Liver (tissue), 9 donors: ENCODE measurements around the gene SAMD14. TPM values are rescaled to one million over a fixed set of nuclear protein-coding genes. Genes with fewer than 3 reads are reported as not detected.

Experiments
- DNase-seq: peaks from one replicate; pipeline ENCODE4 v3.0.0-alpha.2; 2017; ENCODE audit warnings: low spot score
- H3K27ac ChIP-seq, 2 donors: one replicate each; pipeline ENCODE4 v1.7.0; 2013; ENCODE audit warnings: inconsistent platforms in 2 of 2, low read length in 2 of 2, control low read depth in 1 of 2, low read depth in 1 of 2, mild to moderate bottlenecking in 1 of 2
- H3K27me3 ChIP-seq, 4 donors: one replicate each; pipeline versions ENCODE4 v1.6.1 to v1.7.0; 2013; ENCODE audit warnings: low read length in 3 of 4, inconsistent platforms in 1 of 4, mild to moderate bottlenecking in 1 of 4, moderate library complexity in 1 of 4; ENCODE audit not compliant: control insufficient read depth in 4 of 4, insufficient read depth in 4 of 4
- H3K36me3 ChIP-seq, 4 donors: one replicate each; pipeline versions ENCODE4 v1.6.1 to v1.7.0; 2013; ENCODE audit warnings: low read length in 3 of 4, mild to moderate bottlenecking in 3 of 4, low read depth in 1 of 4, moderate library complexity in 1 of 4; ENCODE audit not compliant: control insufficient read depth in 4 of 4, insufficient read depth in 3 of 4
- H3K4me1 ChIP-seq, 4 donors: one replicate each; pipeline versions ENCODE4 v1.6.1 to v1.7.0; 2013; ENCODE audit warnings: low read length in 3 of 4, mild to moderate bottlenecking in 3 of 4, moderate library complexity in 1 of 4; ENCODE audit not compliant: control insufficient read depth in 4 of 4, insufficient read depth in 4 of 4
- H3K4me3 ChIP-seq, 3 donors: one replicate each; pipeline versions ENCODE4 v1.6.1 to v1.7.0; 2013; ENCODE audit warnings: low read length in 3 of 3, control low read depth in 1 of 3, low read depth in 1 of 3, mild to moderate bottlenecking in 1 of 3
- H3K9ac ChIP-seq, 2 donors: one replicate each; pipeline ENCODE4 v1.7.0; 2013; ENCODE audit warnings: low read length in 2 of 2, mild to moderate bottlenecking in 2 of 2, moderate library complexity in 2 of 2, control low read depth in 1 of 2, low read depth in 1 of 2
- H3K9me3 ChIP-seq, 4 donors: one replicate each; pipeline versions ENCODE4 v1.6.1 to v1.7.0; 2013; ENCODE audit warnings: low read length in 3 of 4; ENCODE audit not compliant: control insufficient read depth in 4 of 4
- EGR1 ChIP-seq, 2 donors: IDR thresholded peaks; 2 replicates each; pipeline ENCODE4 v1.6.1; 2016 to 2018; ENCODE audit warnings: antibody characterized with exemption in 2 of 2, low read depth in 2 of 2
- FOXA2 ChIP-seq: IDR thresholded peaks from 2 replicates; pipeline ENCODE4 v1.6.1; 2016; ENCODE audit warnings: antibody characterized with exemption
- GABPA ChIP-seq, 2 donors: IDR thresholded peaks in 1 of 2; conservative IDR thresholded peaks in 1 of 2; 2 replicates each; pipeline ENCODE4 v1.6.1; 2016; ENCODE audit warnings: antibody characterized with exemption in 2 of 2, mild to moderate bottlenecking in 1 of 2, moderate library complexity in 1 of 2
- HNF4A ChIP-seq, 2 donors: conservative IDR thresholded peaks; 2 replicates each; pipeline ENCODE4 v1.6.1; 2016; ENCODE audit warnings: antibody characterized with exemption in 2 of 2, mild to moderate bottlenecking in 2 of 2
- NR2F2 ChIP-seq: IDR thresholded peaks from 2 replicates; pipeline ENCODE4 v1.6.1; 2016; ENCODE audit warnings: antibody characterized with exemption
- RAD21 ChIP-seq, 2 donors: IDR thresholded peaks; 2 replicates each; pipeline ENCODE4 v1.6.1; 2016; ENCODE audit warnings: antibody characterized with exemption in 2 of 2, mild to moderate bottlenecking in 2 of 2
- SP1 ChIP-seq: IDR thresholded peaks from 2 replicates; pipeline ENCODE4 v1.6.1; 2018; ENCODE audit warnings: antibody characterized with exemption, mild to moderate bottlenecking
- TAF1 ChIP-seq: conservative IDR thresholded peaks from 2 replicates; pipeline ENCODE4 v1.6.1; 2016; ENCODE audit warnings: antibody characterized with exemption, mild to moderate bottlenecking
- YY1 ChIP-seq: IDR thresholded peaks from 2 replicates; pipeline ENCODE4 v1.6.1; 2016; ENCODE audit warnings: antibody characterized with exemption, mild to moderate bottlenecking
- WGBS: extraction: QIAGEN DNeasy Blood & Tissue Kit; methylation state at CpG from one replicate; pipeline ENCODE4 v1.1.7; 2013; 5-methylcytosine and 5-hydroxymethylcytosine counted together
- polyA plus RNA-seq, 2 donors: library from polyadenylated mRNA; stranded (reverse) in 1 of 2; unstranded in 1 of 2; fragments of 200-250 nt in 1 of 2; fragments of >200 nt in 1 of 2; fragmentation: Nextera tagmentation in 1 of 2; extraction: Ambion mirVana in 1 of 2; gene quantifications; one replicate each; pipeline versions ENCODE4 v1.2.1 to v1.2.3, GENCODE V29; 2013 to 2015
- total RNA-seq, 2 donors: library from RNA; depleted of rRNA; stranded (reverse); fragments of >200 nt; gene quantifications; one replicate each; pipeline ENCODE4 v1.2.3, GENCODE V29; 2014
- TF ChIP-seq, protein P1 (sequence below): fragments of 150-350 bp; IDR thresholded peaks from 2 replicates; pipeline ENCODE4 v1.5.1; 2017; ENCODE audit warnings: improper control_type of control experiment, low read depth, low read length; ENCODE audit not compliant: missing input control
- TF ChIP-seq, protein P2 (sequence below): IDR thresholded peaks from 2 replicates; pipeline ENCODE4 v1.6.1; 2016; ENCODE audit warnings: antibody characterized with exemption
- TF ChIP-seq, protein P3 (sequence below): IDR thresholded peaks from 2 replicates; pipeline ENCODE4 v1.6.1; 2016; ENCODE audit warnings: antibody characterized with exemption, mild to moderate bottlenecking
- donor health status: healthy.
- donor health status: healthy.
- donor health status: healthy.
- donor health status: healthy.
- donor health status: healthy.

Gene SAMD14
- total and polyA plus RNA-seq, 4 donors: 0.50 to 0.84 (median 0.67) TPM; not detected in 1

DNA sequence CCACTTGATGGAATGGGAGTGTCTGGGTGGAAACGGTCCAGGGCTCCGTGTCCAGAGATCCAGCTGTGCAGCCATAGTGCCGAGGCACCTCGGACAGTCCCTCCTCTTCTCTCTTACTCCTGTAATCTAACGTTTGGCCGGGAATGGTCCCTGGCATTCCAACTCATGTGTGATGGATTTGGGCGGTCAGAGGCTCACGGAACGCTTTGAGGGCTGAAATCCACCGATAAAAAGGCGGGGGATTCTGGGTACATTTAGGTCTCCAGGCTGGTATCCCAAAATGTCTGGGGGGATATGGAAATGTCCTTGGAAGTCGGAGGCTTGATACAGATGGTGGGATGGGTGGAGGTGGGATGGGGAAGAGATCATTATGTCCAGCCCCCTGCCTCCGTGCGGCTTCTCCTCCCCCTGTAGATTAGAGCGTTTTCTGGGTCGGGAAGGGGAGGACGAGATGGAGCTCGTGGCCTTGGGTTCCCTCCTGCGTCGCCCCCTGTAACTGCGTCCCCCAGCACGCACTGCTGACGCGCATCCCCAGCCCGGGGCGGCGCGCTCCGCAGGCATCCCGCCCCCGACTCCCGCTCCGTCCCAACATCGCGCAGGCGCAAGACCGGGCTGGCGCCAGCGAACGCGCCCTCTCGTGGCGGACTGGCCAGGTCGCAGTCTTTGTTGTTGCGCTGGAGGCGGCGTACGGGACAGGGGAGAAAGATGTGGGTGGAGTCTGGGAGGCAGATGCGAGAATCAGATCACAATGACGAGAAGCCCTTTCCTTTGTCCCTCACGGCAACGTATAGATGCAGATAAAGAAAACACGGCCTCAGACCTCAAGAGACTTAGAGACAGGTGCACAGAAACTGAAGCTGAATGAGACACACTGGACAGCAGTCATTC is 31.3 kb upstream of the SAMD14 start:
- H3K27me3 ChIP-seq: no peaks in the 10 kb centered on the region
- peak overlapping the region; percentile 36 to 38 for H3K27ac ChIP-seq
- H3K4me1 ChIP-seq: peaks cover 0 to 11% (median 8%) of the 10 kb centered on the region in 4 donors
- TF ChIP-seq YY1 (no peak), RAD21 (IDR thresholded peaks at IDR 0.05) (peak; percentile 85 to 93)
- TF ChIP-seq, protein P1, sequence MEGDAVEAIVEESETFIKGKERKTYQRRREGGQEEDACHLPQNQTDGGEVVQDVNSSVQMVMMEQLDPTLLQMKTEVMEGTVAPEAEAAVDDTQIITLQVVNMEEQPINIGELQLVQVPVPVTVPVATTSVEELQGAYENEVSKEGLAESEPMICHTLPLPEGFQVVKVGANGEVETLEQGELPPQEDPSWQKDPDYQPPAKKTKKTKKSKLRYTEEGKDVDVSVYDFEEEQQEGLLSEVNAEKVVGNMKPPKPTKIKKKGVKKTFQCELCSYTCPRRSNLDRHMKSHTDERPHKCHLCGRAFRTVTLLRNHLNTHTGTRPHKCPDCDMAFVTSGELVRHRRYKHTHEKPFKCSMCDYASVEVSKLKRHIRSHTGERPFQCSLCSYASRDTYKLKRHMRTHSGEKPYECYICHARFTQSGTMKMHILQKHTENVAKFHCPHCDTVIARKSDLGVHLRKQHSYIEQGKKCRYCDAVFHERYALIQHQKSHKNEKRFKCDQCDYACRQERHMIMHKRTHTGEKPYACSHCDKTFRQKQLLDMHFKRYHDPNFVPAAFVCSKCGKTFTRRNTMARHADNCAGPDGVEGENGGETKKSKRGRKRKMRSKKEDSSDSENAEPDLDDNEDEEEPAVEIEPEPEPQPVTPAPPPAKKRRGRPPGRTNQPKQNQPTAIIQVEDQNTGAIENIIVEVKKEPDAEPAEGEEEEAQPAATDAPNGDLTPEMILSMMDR: peak; percentile 92
- 1% methylated on average over 53 of the region's 53 CpGs for WGBS
- H3K36me3 ChIP-seq: no peaks in the 10 kb centered on the region
- H3K9me3 ChIP-seq: no peaks in the 10 kb centered on the region
- H3K4me3 ChIP-seq: peak overlapping the region; percentile 45 to 53 (median 49)
- H3K9ac ChIP-seq: peak overlapping the region; percentile 3 to 62
- peak; percentile 89 for DNase-seq

DNA sequence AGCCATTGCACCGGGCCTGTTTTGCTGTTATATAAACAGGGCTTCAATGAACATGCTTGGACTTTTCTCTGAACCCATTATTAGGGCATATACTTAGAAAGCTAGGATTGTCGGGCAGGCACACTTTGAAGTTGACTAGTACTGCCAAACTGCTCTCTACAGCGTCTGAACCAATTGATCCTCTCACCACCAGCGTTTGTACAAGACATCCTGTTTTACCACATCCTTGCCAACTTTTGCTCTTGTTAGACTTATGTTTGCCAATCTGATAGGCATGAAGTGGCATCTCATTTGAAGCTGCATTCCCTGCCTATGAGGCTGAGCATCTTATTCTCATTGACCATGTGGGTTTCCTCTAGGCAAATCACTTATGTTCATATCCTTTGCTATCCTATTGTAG is 27.9 kb upstream of the SAMD14 start:
- Histone ChIP-seq H3K27ac (no peak overlapping the region), H3K27me3 (no peaks in the 10 kb centered on the region), H3K4me3 (no peak overlapping the region), H3K9me3 (no peaks in the 10 kb centered on the region), H3K9ac (no peak overlapping the region), H3K36me3 (no peaks in the 10 kb centered on the region), H3K4me1 (peaks cover 0 to 17% (median 12%) of the 10 kb centered on the region in 4 donors)
- TF ChIP-seq, protein P2, sequence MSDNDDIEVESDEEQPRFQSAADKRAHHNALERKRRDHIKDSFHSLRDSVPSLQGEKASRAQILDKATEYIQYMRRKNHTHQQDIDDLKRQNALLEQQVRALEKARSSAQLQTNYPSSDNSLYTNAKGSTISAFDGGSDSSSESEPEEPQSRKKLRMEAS: no peak
- TF ChIP-seq EGR1 (IDR thresholded peaks at IDR 0.05; ENCODE audit: low read depth in 2 of 2): no peak
- TF ChIP-seq RAD21 (IDR thresholded peaks at IDR 0.05): no peak
- TF ChIP-seq TAF1: no peak
- TF ChIP-seq GABPA (IDR thresholded peaks at IDR 0.05 in 1 of 2, conservative IDR thresholded peaks at IDR 0.05 in 1 of 2): no peak
- no peak for TF ChIP-seq NR2F2
- TF ChIP-seq, protein P1: no peak
- TF ChIP-seq SP1: no peak
- TF ChIP-seq, protein P3, sequence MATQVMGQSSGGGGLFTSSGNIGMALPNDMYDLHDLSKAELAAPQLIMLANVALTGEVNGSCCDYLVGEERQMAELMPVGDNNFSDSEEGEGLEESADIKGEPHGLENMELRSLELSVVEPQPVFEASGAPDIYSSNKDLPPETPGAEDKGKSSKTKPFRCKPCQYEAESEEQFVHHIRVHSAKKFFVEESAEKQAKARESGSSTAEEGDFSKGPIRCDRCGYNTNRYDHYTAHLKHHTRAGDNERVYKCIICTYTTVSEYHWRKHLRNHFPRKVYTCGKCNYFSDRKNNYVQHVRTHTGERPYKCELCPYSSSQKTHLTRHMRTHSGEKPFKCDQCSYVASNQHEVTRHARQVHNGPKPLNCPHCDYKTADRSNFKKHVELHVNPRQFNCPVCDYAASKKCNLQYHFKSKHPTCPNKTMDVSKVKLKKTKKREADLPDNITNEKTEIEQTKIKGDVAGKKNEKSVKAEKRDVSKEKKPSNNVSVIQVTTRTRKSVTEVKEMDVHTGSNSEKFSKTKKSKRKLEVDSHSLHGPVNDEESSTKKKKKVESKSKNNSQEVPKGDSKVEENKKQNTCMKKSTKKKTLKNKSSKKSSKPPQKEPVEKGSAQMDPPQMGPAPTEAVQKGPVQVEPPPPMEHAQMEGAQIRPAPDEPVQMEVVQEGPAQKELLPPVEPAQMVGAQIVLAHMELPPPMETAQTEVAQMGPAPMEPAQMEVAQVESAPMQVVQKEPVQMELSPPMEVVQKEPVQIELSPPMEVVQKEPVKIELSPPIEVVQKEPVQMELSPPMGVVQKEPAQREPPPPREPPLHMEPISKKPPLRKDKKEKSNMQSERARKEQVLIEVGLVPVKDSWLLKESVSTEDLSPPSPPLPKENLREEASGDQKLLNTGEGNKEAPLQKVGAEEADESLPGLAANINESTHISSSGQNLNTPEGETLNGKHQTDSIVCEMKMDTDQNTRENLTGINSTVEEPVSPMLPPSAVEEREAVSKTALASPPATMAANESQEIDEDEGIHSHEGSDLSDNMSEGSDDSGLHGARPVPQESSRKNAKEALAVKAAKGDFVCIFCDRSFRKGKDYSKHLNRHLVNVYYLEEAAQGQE: no peak
- TF ChIP-seq FOXA2: no peak
- no peak for TF ChIP-seq HNF4A (conservative IDR thresholded peaks at IDR 0.05)
- DNase-seq: no peak
- 55% methylated on average over 4 of the region's 4 CpGs for WGBS
